Ishikawa (cell line): ENCODE data around the gene MRM3.

Experiments
- CEBPB ChIP-seq: IDR thresholded peaks from 2 replicates; pipeline ENCODE4 v1.6.1; 2012
- CREB1 ChIP-seq: IDR thresholded peaks from 2 replicates; pipeline ENCODE4 v1.6.1; 2012; ENCODE audit warnings: low read depth
- EGR1 ChIP-seq: IDR thresholded peaks from 2 replicates; pipeline ENCODE4 v1.6.1; 2012
- EP300 ChIP-seq: IDR thresholded peaks from 2 replicates; pipeline ENCODE4 v1.6.1; 2012; ENCODE audit warnings: borderline replicate concordance
- FOXM1 ChIP-seq: IDR thresholded peaks from 2 replicates; pipeline ENCODE4 v1.6.1; 2012; ENCODE audit warnings: low read depth, borderline replicate concordance
- MAX ChIP-seq: IDR thresholded peaks from 2 replicates; pipeline ENCODE4 v1.6.1; 2012
- NFIC ChIP-seq: IDR thresholded peaks from 2 replicates; pipeline ENCODE4 v1.6.1; 2012
- RAD21 ChIP-seq: IDR thresholded peaks from 2 replicates; pipeline ENCODE4 v1.6.1; 2012; ENCODE audit warnings: low read depth
- REST ChIP-seq: IDR thresholded peaks from 2 replicates; pipeline ENCODE4 v1.6.1; 2012; ENCODE audit warnings: low read depth, mild to moderate bottlenecking
- TAF1 ChIP-seq: IDR thresholded peaks from 2 replicates; pipeline ENCODE4 v1.6.1; 2012; ENCODE audit warnings: low read depth, mild to moderate bottlenecking
- TCF12 ChIP-seq: IDR thresholded peaks from 2 replicates; pipeline ENCODE4 v1.6.1; 2012; ENCODE audit warnings: low read depth
- TEAD4 ChIP-seq: IDR thresholded peaks from 2 replicates; pipeline ENCODE4 v1.6.1; 2012
- USF1 ChIP-seq: IDR thresholded peaks from 2 replicates; pipeline ENCODE4 v1.6.1; 2012
- YY1 ChIP-seq: IDR thresholded peaks from 2 replicates; pipeline ENCODE4 v1.6.1; 2012; ENCODE audit warnings: low read depth
- ZBTB7A ChIP-seq: IDR thresholded peaks from 2 replicates; pipeline ENCODE4 v1.6.1; 2012; ENCODE audit warnings: low read depth

MRM3 gene

GRCh38 chr17:800446-801242 lies 18.5 kb downstream of the MRM3 start:
- TF ChIP-seq REST (no peak), USF1 (no peak), FOXM1 (no peak), CREB1 (no peak), TAF1 (no peak), ZBTB7A (no peak), RAD21 (no peak), EP300 (no peak), EGR1 (no peak), MAX (no peak), TCF12 (no peak), TEAD4 (no peak), CEBPB (no peak), NFIC (no peak), YY1 (no peak)

- TF ChIP-seq USF1 (no peak), YY1 (no peak), TCF12 (no peak), REST (no peak), ZBTB7A (no peak), MAX (no peak), NFIC (no peak), TEAD4 (no peak), FOXM1 (no peak), CREB1 (no peak), EP300 (no peak), EGR1 (no peak), CEBPB (no peak)
Measured at GRCh38 chr17:801660-802059, 19.5 kb downstream of the MRM3 start.

- TF ChIP-seq TEAD4 (no peak), USF1 (no peak), MAX (no peak), EGR1 (no peak), NFIC (no peak), REST (no peak), RAD21 (no peak), CEBPB (no peak), YY1 (no peak), ZBTB7A (no peak), FOXM1 (no peak), EP300 (no peak), CREB1 (no peak), TAF1 (no peak), TCF12 (no peak)
Measured at GRCh38 chr17:802481-802880, 20.3 kb downstream of the MRM3 start.
